ENCODE measurements around the gene GRM4.

DNA sequence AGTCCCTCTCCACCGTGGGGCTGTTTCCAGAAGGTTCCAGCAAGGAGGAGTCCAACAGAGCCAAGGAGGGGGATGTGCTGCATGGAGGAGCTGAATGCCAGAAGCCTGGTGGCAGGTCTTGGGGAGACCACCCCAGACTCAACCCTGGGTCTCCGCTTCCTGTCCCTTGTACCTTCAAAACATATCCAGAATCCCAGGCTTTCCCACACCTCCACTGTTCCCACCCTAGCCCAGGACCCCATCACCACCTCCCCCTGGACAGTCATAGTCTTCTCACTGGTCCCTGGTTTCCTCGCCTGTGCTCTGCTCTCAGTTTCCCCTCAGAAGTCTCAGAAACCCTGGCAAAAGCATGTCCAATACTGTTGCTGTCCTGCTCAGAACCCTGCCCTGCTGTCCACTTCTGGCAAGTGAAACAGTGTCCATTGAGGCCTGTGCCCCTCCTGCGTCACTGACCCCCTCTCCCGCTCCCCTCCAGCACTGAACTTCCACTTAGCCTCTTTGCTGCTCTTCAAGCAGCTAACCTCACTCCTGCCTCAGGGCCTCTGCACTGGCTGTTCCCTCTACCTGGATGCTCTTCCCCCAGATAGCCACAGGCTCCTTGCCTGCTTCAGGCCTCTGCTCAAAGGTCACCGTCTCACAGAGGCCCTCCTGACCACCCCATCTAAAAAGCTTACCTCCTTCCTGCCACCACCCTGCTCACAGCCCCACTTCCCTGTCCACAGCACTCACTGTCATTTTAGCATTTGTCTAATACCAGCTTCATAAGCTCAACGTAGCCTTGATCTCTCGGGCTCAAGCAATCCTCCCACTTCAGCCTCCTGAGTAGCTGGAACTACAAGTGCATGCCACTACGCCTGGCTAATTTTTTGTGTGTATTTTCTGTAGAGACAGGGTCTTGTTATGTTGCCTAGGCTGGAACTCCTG lies 169.2 kb downstream of the GRM4 start:
- no peak for TF ChIP-seq FOXM1 (IDR thresholded peaks at IDR 0.05; ENCODE audit: borderline replicate concordance, low read depth)
- TF ChIP-seq TCF12 (IDR thresholded peaks at IDR 0.05; ENCODE audit: low read depth) = no peak
- no peak for TF ChIP-seq YY1 (IDR thresholded peaks at IDR 0.05; ENCODE audit: low read depth)
- no peak for TF ChIP-seq TAF1 (IDR thresholded peaks at IDR 0.05; ENCODE audit: low read depth)
- no peak for TF ChIP-seq EP300 (IDR thresholded peaks at IDR 0.05; ENCODE audit: borderline replicate concordance)
- TF ChIP-seq RAD21 (IDR thresholded peaks at IDR 0.05; ENCODE audit: low read depth) = no peak
- no peak for TF ChIP-seq CEBPB (IDR thresholded peaks at IDR 0.05)
